Thoracic aorta (tissue), 2 donors: Measurements from ENCODE around the gene PCGF3. TPM values are rescaled to one million over a fixed set of nuclear protein-coding genes. Genes with fewer than 3 reads are reported as not detected.
"Not testable (repeated sequence)": the region's sequence is repeated elsewhere in the genome, so short reads cannot be mapped to it uniquely, and the experiment has no call there.

Source experiments
- ATAC-seq: fragments of 150-250 bp; one replicate; pipeline ENCODE4 v1.8.0; 2017; ENCODE audit warnings: low read depth; ENCODE audit not compliant: insufficient number of reproducible peaks, low FRiP score
- DNase-seq: peaks from one replicate; pipeline ENCODE4 v3.0.0-alpha.2; 2020; ENCODE audit warnings: low spot score
- H3K27ac ChIP-seq, 2 donors: fragments of 200-600 bp; sonication (generic); 1 replicate in 1 of 2; 2 replicates in 1 of 2; pipeline ENCODE4 v1.5.1; 2016; ENCODE audit warnings: mild to moderate bottlenecking in 2 of 2, moderate library complexity in 2 of 2
- H3K27me3 ChIP-seq: fragments of 200-600 bp; sonication (generic); replicated peaks from 2 replicates; pipeline ENCODE4 v1.6.0; 2016; ENCODE audit warnings: mild to moderate bottlenecking; ENCODE audit not compliant: insufficient read depth
- H3K36me3 ChIP-seq: fragments of 200-600 bp; sonication (generic); one replicate; pipeline ENCODE4 v1.5.1; 2016
- H3K4me1 ChIP-seq, 2 donors: fragments of 200-600 bp; sonication (generic); 1 replicate in 1 of 2; 2 replicates in 1 of 2; pipeline versions ENCODE4 v1.5.1 to v1.6.0; 2016; ENCODE audit warnings: low read depth in 2 of 2, mild to moderate bottlenecking in 1 of 2; ENCODE audit not compliant: control insufficient read depth in 1 of 2
- H3K4me3 ChIP-seq: fragments of 200-600 bp; sonication (generic); 2 replicates; pipeline ENCODE4 v1.5.1; 2016; ENCODE audit warnings: mild to moderate bottlenecking
- H3K9me3 ChIP-seq: fragments of 200-600 bp; sonication (generic); 2 replicates; pipeline ENCODE4 v1.5.1; 2016
- CTCF ChIP-seq: fragments of 200-600 bp; sonication (generic); IDR thresholded peaks from one replicate; pipeline ENCODE4 v1.5.1; 2019; ENCODE audit warnings: antibody characterized with exemption
- total RNA-seq, 2 donors: library from RNA; depleted of rRNA; stranded (reverse); fragments of >200 nt; gene quantifications; one replicate each; pipeline versions ENCODE4 v1.1.0 to v1.2.3, GENCODE V29; 2016

PCGF3 gene
- total RNA-seq, 2 donors from 2014 or later, result 50.4 to 83.2 TPM

GRCh38 chr4:801436-802124, 95.9 kb downstream of the PCGF3 start:
- no peak overlapping the region for H3K4me3 ChIP-seq
- no peak for TF ChIP-seq CTCF
- no peak for ATAC-seq
- H3K4me1 ChIP-seq, result no peaks in the 10 kb centered on the region
- H3K27me3 ChIP-seq, result no peaks in the 10 kb centered on the region
- H3K36me3 ChIP-seq, result no peaks in the 10 kb centered on the region
- H3K9me3 ChIP-seq, result no peaks in the 10 kb centered on the region
- H3K27ac ChIP-seq, result no peak overlapping the region
- no peak for DNase-seq

- ATAC-seq, result no peak
- Histone ChIP-seq H3K4me1 (no peaks in the 10 kb centered on the region), H3K4me3 (no peak overlapping the region), H3K27me3 (no peaks in the 10 kb centered on the region), H3K9me3 (no peaks in the 10 kb centered on the region), H3K36me3 (no peaks in the 10 kb centered on the region), H3K27ac (no peak overlapping the region)
- no peak for DNase-seq
- TF ChIP-seq CTCF, result no peak
Measured at GRCh38 chr4:803884-804283, 98.3 kb downstream of the PCGF3 start.

- DNase-seq (no peak), ATAC-seq (no peak)
- H3K9me3 ChIP-seq, result no peaks in the 10 kb centered on the region
- TF ChIP-seq CTCF, result no peak
- no peak overlapping the region for H3K27ac ChIP-seq
- no peaks in the 10 kb centered on the region for H3K4me1 ChIP-seq
- H3K4me3 ChIP-seq, result no peak overlapping the region
- H3K36me3 ChIP-seq, result no peaks in the 10 kb centered on the region
- no peaks in the 10 kb centered on the region for H3K27me3 ChIP-seq
Measured at GRCh38 chr4:804804-805203, 99.2 kb downstream of the PCGF3 start.

- not testable (repeated sequence) for H3K27ac ChIP-seq, H3K4me1 ChIP-seq, H3K36me3 ChIP-seq, H3K9me3 ChIP-seq, DNase-seq, ATAC-seq, H3K27me3 ChIP-seq, H3K4me3 ChIP-seq
Measured at GRCh38 chr4:806979-807378, 101.3 kb downstream of the PCGF3 start.

GRCh38 chr4:807792-808191, 102.2 kb downstream of the PCGF3 start:
- no peak for TF ChIP-seq CTCF
- DNase-seq, result no peak
- Histone ChIP-seq H3K36me3 (no peaks in the 10 kb centered on the region), H3K27me3 (no peaks in the 10 kb centered on the region), H3K9me3 (no peaks in the 10 kb centered on the region), H3K4me1 (no peaks in the 10 kb centered on the region), H3K27ac (no peak overlapping the region), H3K4me3 (no peak overlapping the region)
- no peak for ATAC-seq
